ENCODE data around the gene HDAC9.
A peak's percentile ranks its signal among the peaks of the same experiment; 100 is the strongest.
"Not testable (repeated sequence)": the region's sequence is repeated elsewhere in the genome, so short reads cannot be mapped to it uniquely, and the experiment has no call there.

HDAC9 gene

GRCh38 chr7:18900803-18901202, 405.3 kb downstream of the HDAC9 start:
- DNase-seq (ENCODE audit: low spot score): no peak

- DNase-seq (ENCODE audit: low spot score): no peak
Measured at GRCh38 chr7:18901351-18901750, 405.8 kb downstream of the HDAC9 start.

GRCh38 chr7:18901982-18902421, 406.5 kb downstream of the HDAC9 start:
- DNase-seq (ENCODE audit: low spot score): no peak

GRCh38 chr7:18902892-18903291, 407.3 kb downstream of the HDAC9 start:
- DNase-seq (ENCODE audit: low spot score): no peak

- DNase-seq (ENCODE audit: low spot score): no peak
Measured at GRCh38 chr7:18903695-18904094, 408.1 kb downstream of the HDAC9 start.

GRCh38 chr7:18905316-18905943, 409.9 kb downstream of the HDAC9 start:
- DNase-seq (ENCODE audit: low spot score): no peak

- DNase-seq (ENCODE audit: low spot score): no peak
Measured at GRCh38 chr7:18906901-18907300, 411.4 kb downstream of the HDAC9 start.

- no peak for DNase-seq (ENCODE audit: low spot score)
Measured at GRCh38 chr7:18913106-18913505, 417.6 kb downstream of the HDAC9 start.

- no peak for DNase-seq (ENCODE audit: low spot score)
Measured at GRCh38 chr7:18916826-18917225, 421.3 kb downstream of the HDAC9 start.

GRCh38 chr7:18927134-18927533, 431.6 kb downstream of the HDAC9 start:
- no peak for DNase-seq (ENCODE audit: low spot score)

- no peak for DNase-seq (ENCODE audit: low spot score)
Measured at GRCh38 chr7:18936265-18936664, 440.7 kb downstream of the HDAC9 start.

- DNase-seq (ENCODE audit: low spot score): no peak
Measured at GRCh38 chr7:18939771-18940592, 444.4 kb downstream of the HDAC9 start.

- no peak for DNase-seq (ENCODE audit: low spot score)
Measured at GRCh38 chr7:18940593-18941134, 445.1 kb downstream of the HDAC9 start.

GRCh38 chr7:18941207-18941606, 445.7 kb downstream of the HDAC9 start:
- no peak for DNase-seq (ENCODE audit: low spot score)

GRCh38 chr7:18948521-18948920, 453.0 kb downstream of the HDAC9 start:
- DNase-seq (ENCODE audit: low spot score): no peak

- no peak for DNase-seq (ENCODE audit: low spot score)
Measured at GRCh38 chr7:18952846-18953245, 457.3 kb downstream of the HDAC9 start.

- peak; percentile 10 for DNase-seq (ENCODE audit: low spot score)
Measured at GRCh38 chr7:18958627-18959026, 463.1 kb downstream of the HDAC9 start.

GRCh38 chr7:18960725-18961124, 465.2 kb downstream of the HDAC9 start:
- DNase-seq (ENCODE audit: low spot score): no peak

- no peak for DNase-seq (ENCODE audit: low spot score)
Measured at GRCh38 chr7:18962031-18962430, 466.5 kb downstream of the HDAC9 start.

GRCh38 chr7:18965657-18966056, 470.1 kb downstream of the HDAC9 start:
- DNase-seq (ENCODE audit: low spot score): no peak

GRCh38 chr7:18967755-18968154, 472.2 kb downstream of the HDAC9 start:
- not testable (repeated sequence) for DNase-seq (ENCODE audit: low spot score)

GRCh38 chr7:18971839-18972238, 476.3 kb downstream of the HDAC9 start:
- no peak for DNase-seq (ENCODE audit: low spot score)

- no peak for DNase-seq (ENCODE audit: low spot score)
Measured at GRCh38 chr7:18974803-18975202, 479.3 kb downstream of the HDAC9 start.
